B cell (primary cell): ENCODE measurements around the gene NDC1. TPM values are rescaled to one million over a fixed set of nuclear protein-coding genes. Genes with fewer than 3 reads are reported as not detected.

Experiments used
- ATAC-seq: fragments of 200-7000 bp; cut with Tn5 transposase; one replicate; pipeline ENCODE4 v1.10.0; 2021; ENCODE audit warnings: low read depth, mild to moderate bottlenecking, moderate number of reproducible peaks, moderate library complexity
- CTCF ChIA-PET: fragments of 350-600 bp; sonication (Branson Sonifier 250); formaldehyde crosslinking; loops from one replicate; lab custom pipeline; 2021; ENCODE audit warnings: antibody characterized with exemption, inconsistent platforms; lab: Charles Lee
- POLR2A ChIA-PET: fragments of 350-600 bp; sonication (Branson Sonifier 250); formaldehyde crosslinking; loops from one replicate; lab custom pipeline; 2021; ENCODE audit warnings: antibody characterized with exemption; lab: Charles Lee
- DNase-seq: peaks from one replicate; pipeline ENCODE4 v3.0.0; 2013
- H2AFZ ChIP-seq: 2 replicates; pipeline ENCODE4 v1.6.1; 2012; ENCODE audit warnings: mild to moderate bottlenecking, low read depth, low read length; ENCODE audit not compliant: insufficient read depth, poor library complexity, severe bottlenecking
- H3K27ac ChIP-seq, 2 donors: 1 replicate in 1 of 2; 2 replicates in 1 of 2; pipeline ENCODE4 v1.5.1; 2012 to 2013; ENCODE audit warnings: low read length in 2 of 2, mild to moderate bottlenecking in 2 of 2, moderate library complexity in 1 of 2
- H3K27me3 ChIP-seq, 4 experiments: fragments of 200-600 bp in 1 of 4; sonication (generic) in 1 of 4; replicated peaks in 1 of 4; 1 replicate in 2 of 4; 2 replicates in 2 of 4; pipeline versions ENCODE4 v1.6.1 to v1.7.0; 2013 to 2016; ENCODE audit warnings: low read length in 3 of 4, mild to moderate bottlenecking in 2 of 4, mixed read lengths in 1 of 4, moderate library complexity in 1 of 4; ENCODE audit not compliant: insufficient read depth in 4 of 4, control insufficient read depth in 3 of 4; ENCODE audit errors: control extremely low read depth in 1 of 4
- H3K36me3 ChIP-seq, 2 experiments: replicated peaks in 1 of 2; 1 replicate in 1 of 2; 2 replicates in 1 of 2; pipeline versions ENCODE4 v1.6.1 to v1.7.1; 2013; ENCODE audit warnings: low read length in 1 of 2; ENCODE audit not compliant: insufficient read depth in 2 of 2, control insufficient read depth in 1 of 2; ENCODE audit errors: control extremely low read depth in 1 of 2, extremely low read depth in 1 of 2
- H3K4me1 ChIP-seq, 2 donors: fragments of 200-600 bp in 1 of 2; sonication (generic) in 1 of 2; 1 replicate in 1 of 2; 2 replicates in 1 of 2; pipeline versions ENCODE4 v1.5.1 to v1.6.1; 2013 to 2017; ENCODE audit warnings: low read length in 2 of 2; ENCODE audit not compliant: control insufficient read depth in 2 of 2, insufficient read depth in 2 of 2
- H3K4me2 ChIP-seq: replicated peaks from 2 replicates; pipeline ENCODE3; 2012; ENCODE audit warnings: mild to moderate bottlenecking, low read depth, low read length; ENCODE audit not compliant: poor library complexity, severe bottlenecking
- H3K4me3 ChIP-seq, 5 experiments: fragments of 200-600 bp in 1 of 5; sonication (generic) in 1 of 5; 1 replicate in 3 of 5; 2 replicates in 2 of 5; pipeline versions ENCODE4 v1.5.1 to v1.7.0; 2011 to 2016; ENCODE audit warnings: low read length in 4 of 5, mild to moderate bottlenecking in 4 of 5, low read depth in 2 of 5, control low read depth in 1 of 5, moderate library complexity in 1 of 5; ENCODE audit not compliant: insufficient read depth in 1 of 5; ENCODE audit errors: control extremely low read depth in 1 of 5, extremely low read depth in 1 of 5
- H3K79me2 ChIP-seq: fragments of 200-600 bp; sonication (generic); one replicate; pipeline ENCODE4 v1.6.0; 2016; ENCODE audit warnings: low read length; ENCODE audit not compliant: control insufficient read depth, insufficient read depth
- H3K9ac ChIP-seq: fragments of 200-600 bp; sonication (generic); 2 replicates; pipeline ENCODE4 v1.6.1; 2017; ENCODE audit warnings: mild to moderate bottlenecking, low read length, moderate library complexity
- H3K9me3 ChIP-seq, 3 donors: one replicate each; pipeline versions ENCODE4 v1.6.1 to v1.7.1; 2013; ENCODE audit warnings: low read length in 2 of 3; ENCODE audit not compliant: control insufficient read depth in 2 of 3, insufficient read depth in 1 of 3; ENCODE audit errors: control extremely low read depth in 1 of 3
- H4K20me1 ChIP-seq: 2 replicates; pipeline ENCODE4 v1.6.0; 2012; ENCODE audit warnings: mild to moderate bottlenecking, low read length; ENCODE audit not compliant: insufficient read depth, control insufficient read depth, poor library complexity, severe bottlenecking
- H3K27ac Mint-ChIP-seq: one replicate; pipeline ENCODE4 v1.8.0; 2021; ENCODE audit warnings: mixed read lengths
- H3K27me3 Mint-ChIP-seq: one replicate; pipeline ENCODE4 v1.8.0; 2021; ENCODE audit warnings: mixed read lengths
- H3K4me1 Mint-ChIP-seq: one replicate; pipeline ENCODE4 v1.8.0; 2021; ENCODE audit warnings: mixed read lengths
- H3K4me3 Mint-ChIP-seq: one replicate; pipeline ENCODE4 v1.8.0; 2021; ENCODE audit warnings: mixed read lengths
- H3K9me3 Mint-ChIP-seq: one replicate; pipeline ENCODE4 v1.8.0; 2022; ENCODE audit warnings: mixed read lengths; ENCODE audit not compliant: insufficient read depth
- EZH2 ChIP-seq: IDR thresholded peaks from 2 replicates; pipeline ENCODE4 v1.6.1; 2012; ENCODE audit warnings: borderline replicate concordance, low read depth, mild to moderate bottlenecking, moderate library complexity, low read length; ENCODE audit not compliant: insufficient read depth, poor library complexity, severe bottlenecking
- WGBS: methylation state at CpG from one replicate; pipeline ENCODE4 v1.1.5; 2013; ENCODE audit warnings: missing lambda C conversion rate; ENCODE audit not compliant: insufficient coverage; 5-methylcytosine and 5-hydroxymethylcytosine counted together
- intact Hi-C: fragments of 100-400 bp; cut with micrococcal nuclease; formaldehyde crosslinking; loops from one replicate; pipeline ENCODE4 v1.10.0; 2022
- polyA plus RNA-seq: library from polyadenylated mRNA; depleted of rRNA; stranded (reverse); fragments of >200 nt; gene quantifications from 2 replicates; pipeline ENCODE4 v1.2.3, GENCODE V29; 2012
- total RNA-seq, 2 donors: library from RNA; stranded (reverse); fragments of 120-200 nt in 1 of 2; gene quantifications; 1 replicate in 1 of 2; 2 replicates in 1 of 2; pipeline versions ENCODE4 v1.2.3 to v1.2.4, GENCODE V29; 2013 to 2022
- TF ChIP-seq, protein P1 (sequence below): fragments of 200-600 bp; IDR thresholded peaks from one replicate; pipeline ENCODE4 v1.8.0; 2022; ENCODE audit warnings: antibody characterized with exemption, mild to moderate bottlenecking

Gene NDC1
- total and polyA plus RNA-seq, 2 donors (not counting 1 experiment from before 2014, with no cell fraction given), result 5.0 to 12.0 TPM

DNA sequence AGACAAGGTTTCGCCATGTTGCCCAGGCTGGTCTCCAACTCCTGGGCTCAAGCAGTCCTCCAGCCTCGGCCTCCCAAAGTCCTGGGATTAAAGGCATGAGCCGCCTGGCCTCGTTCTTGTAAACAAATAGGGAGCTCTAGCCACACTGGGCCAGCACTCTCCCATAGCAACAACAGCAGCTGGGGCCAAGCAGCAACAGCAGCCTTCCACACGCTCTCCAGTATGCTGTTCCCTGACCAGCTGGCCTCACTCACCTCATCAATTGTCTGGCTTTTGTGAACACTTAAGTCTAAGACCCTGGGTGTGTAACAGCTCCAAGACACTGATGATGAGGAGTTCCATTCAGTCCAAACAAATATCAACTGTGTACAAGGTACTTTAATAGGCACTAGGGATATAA lies 82.2 kb downstream of the NDC1 start:
- Mint-ChIP-seq H3K27me3 (no peaks in the 10 kb centered on the region), H3K9me3 (no peaks in the 10 kb centered on the region), H3K4me1 (no peaks in the 10 kb centered on the region), H3K27ac (no peak overlapping the region), H3K4me3 (no peak overlapping the region)
- ATAC-seq (no peak), DNase-seq (no peak)
- no peak overlapping the region for H3K4me2 ChIP-seq
- H3K27ac ChIP-seq, result no peak overlapping the region
- H3K4me3 ChIP-seq, result no peak overlapping the region
- no peak overlapping the region for H3K9ac ChIP-seq
- H3K9me3 ChIP-seq, result no peaks in the 10 kb centered on the region
- no peaks in the 10 kb centered on the region for H3K4me1 ChIP-seq
- no peaks in the 10 kb centered on the region for H3K27me3 ChIP-seq
- no peak overlapping the region for H2AFZ ChIP-seq
- CTCF ChIA-PET, result interaction anchor here (1.3 kb wide), 2 partner anchors 16 to 477 kb away, joined by 3 read pairs; partner anchors contain the start of gene GLIS1
- POLR2A ChIA-PET, result no interaction called here
- no peak for TF ChIP-seq EZH2
- TF ChIP-seq, protein P1, sequence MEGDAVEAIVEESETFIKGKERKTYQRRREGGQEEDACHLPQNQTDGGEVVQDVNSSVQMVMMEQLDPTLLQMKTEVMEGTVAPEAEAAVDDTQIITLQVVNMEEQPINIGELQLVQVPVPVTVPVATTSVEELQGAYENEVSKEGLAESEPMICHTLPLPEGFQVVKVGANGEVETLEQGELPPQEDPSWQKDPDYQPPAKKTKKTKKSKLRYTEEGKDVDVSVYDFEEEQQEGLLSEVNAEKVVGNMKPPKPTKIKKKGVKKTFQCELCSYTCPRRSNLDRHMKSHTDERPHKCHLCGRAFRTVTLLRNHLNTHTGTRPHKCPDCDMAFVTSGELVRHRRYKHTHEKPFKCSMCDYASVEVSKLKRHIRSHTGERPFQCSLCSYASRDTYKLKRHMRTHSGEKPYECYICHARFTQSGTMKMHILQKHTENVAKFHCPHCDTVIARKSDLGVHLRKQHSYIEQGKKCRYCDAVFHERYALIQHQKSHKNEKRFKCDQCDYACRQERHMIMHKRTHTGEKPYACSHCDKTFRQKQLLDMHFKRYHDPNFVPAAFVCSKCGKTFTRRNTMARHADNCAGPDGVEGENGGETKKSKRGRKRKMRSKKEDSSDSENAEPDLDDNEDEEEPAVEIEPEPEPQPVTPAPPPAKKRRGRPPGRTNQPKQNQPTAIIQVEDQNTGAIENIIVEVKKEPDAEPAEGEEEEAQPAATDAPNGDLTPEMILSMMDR, result no peak
- H3K79me2 ChIP-seq, result no peaks in the 10 kb centered on the region
- H3K36me3 ChIP-seq, result no peaks in the 10 kb centered on the region
- no peaks in the 10 kb centered on the region for H4K20me1 ChIP-seq
- WGBS, result 92% methylated on average over 5 of the region's 5 CpGs
- intact Hi-C loops, result no loop called here

DNA sequence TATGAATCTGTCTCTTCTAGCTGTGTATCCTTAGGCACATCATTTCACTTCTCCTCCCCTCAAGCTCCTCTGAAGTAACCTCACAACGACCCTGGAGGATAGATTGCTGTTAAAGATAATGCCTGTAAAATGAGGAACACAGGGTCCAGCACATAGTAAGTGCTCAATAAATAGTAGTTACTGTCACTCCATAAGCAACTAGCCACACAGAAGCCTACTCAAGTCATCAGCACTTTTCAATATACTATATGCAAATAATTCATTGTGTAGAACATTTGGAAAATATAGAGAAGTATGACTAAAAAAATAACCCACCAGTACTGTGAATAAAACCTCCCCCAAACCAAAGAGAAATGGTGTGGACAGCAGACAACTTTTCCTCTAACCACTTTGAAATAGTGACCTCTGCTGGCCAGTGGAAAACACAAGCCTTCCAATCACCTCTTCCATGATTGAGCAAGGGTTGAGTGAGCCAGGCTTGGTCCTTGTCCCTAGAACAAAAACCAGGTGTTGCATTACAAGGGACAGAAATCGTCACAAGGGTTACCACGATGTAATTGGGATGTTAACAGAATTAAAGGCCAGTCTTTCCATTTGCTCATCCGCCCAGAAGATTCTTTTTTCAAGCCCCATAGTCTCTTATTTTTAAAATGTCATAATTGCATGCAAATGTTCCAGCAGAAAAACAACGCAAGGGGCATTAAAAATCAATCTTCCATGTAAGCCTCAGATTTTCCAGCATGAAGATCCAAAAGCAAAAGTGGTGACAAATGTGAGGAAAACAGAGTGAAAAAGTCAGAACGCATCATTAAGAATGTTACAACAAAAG lies 83.4 kb downstream of the NDC1 start:
- H3K4me3 ChIP-seq, result no peak overlapping the region
- no peaks in the 10 kb centered on the region for H3K4me1 Mint-ChIP-seq
- no peaks in the 10 kb centered on the region for H3K79me2 ChIP-seq
- H3K27ac Mint-ChIP-seq, result no peak overlapping the region
- no peaks in the 10 kb centered on the region for H3K9me3 ChIP-seq
- CTCF ChIA-PET, result interaction anchor here (0.7 to 1.3 kb wide), 9 partner anchors 12 to 1633 kb away, joined by 3 to 6 read pairs (median 4); partner anchors contain the start of gene GLIS1
- H3K9ac ChIP-seq, result no peak overlapping the region
- TF ChIP-seq, protein P1, result peak; percentile 42
- no peak for TF ChIP-seq EZH2
- peak; percentile 21 for DNase-seq
- no peaks in the 10 kb centered on the region for H4K20me1 ChIP-seq
- 72% methylated on average over 2 of the region's 6 CpGs for WGBS
- H3K27ac ChIP-seq, result no peak overlapping the region
- H3K9me3 Mint-ChIP-seq, result no peaks in the 10 kb centered on the region
- H3K27me3 ChIP-seq, result no peaks in the 10 kb centered on the region
- H3K36me3 ChIP-seq, result no peaks in the 10 kb centered on the region
- no peaks in the 10 kb centered on the region for H3K27me3 Mint-ChIP-seq
- H3K4me1 ChIP-seq, result no peaks in the 10 kb centered on the region
- H3K4me3 Mint-ChIP-seq, result no peak overlapping the region
- ATAC-seq, result no peak
- intact Hi-C loops, result loop anchor here (5.0 kb wide), 1 partner anchor 477 kb away; no protein-coding TSS in a partner anchor
- POLR2A ChIA-PET, result no interaction called here
- no peak overlapping the region for H3K4me2 ChIP-seq
- H2AFZ ChIP-seq, result no peak overlapping the region
